NCI-H146 (cell line): Measurements from ENCODE around the gene SOX6.

ENCODE experiments used
- DNase-seq: peaks from one replicate; lab custom pipeline; 2025; lab: John Stamatoyannopoulos, UW

Gene SOX6

GRCh38 chr11:16317712-16318111 is 38.6 kb downstream of the SOX6 start:
- no peak for DNase-seq

- DNase-seq = no peak
Observed at GRCh38 chr11:16313846-16314245, 42.5 kb downstream of the SOX6 start.

- no peak for DNase-seq
Observed at GRCh38 chr11:16312233-16312765, 44.0 kb downstream of the SOX6 start.

- no peak for DNase-seq
Observed at GRCh38 chr11:16311831-16312230, 44.5 kb downstream of the SOX6 start.

GRCh38 chr11:16310943-16311342 is 45.4 kb downstream of the SOX6 start:
- no peak for DNase-seq

GRCh38 chr11:16309226-16309625 is 47.1 kb downstream of the SOX6 start:
- DNase-seq = no peak

GRCh38 chr11:16301462-16301861 is 54.9 kb downstream of the SOX6 start:
- DNase-seq = no peak

- DNase-seq = no peak
Observed at GRCh38 chr11:16299884-16300782, 56.2 kb downstream of the SOX6 start.

- DNase-seq = no peak
Observed at GRCh38 chr11:16299390-16299789, 57.0 kb downstream of the SOX6 start.

- DNase-seq = no peak
Observed at GRCh38 chr11:16297332-16297731, 59.0 kb downstream of the SOX6 start.

GRCh38 chr11:16296273-16296672 is 60.1 kb downstream of the SOX6 start:
- DNase-seq = no peak

- no peak for DNase-seq
Observed at GRCh38 chr11:16295592-16295991, 60.8 kb downstream of the SOX6 start.

GRCh38 chr11:16293204-16293681 is 63.1 kb downstream of the SOX6 start:
- DNase-seq = no peak

GRCh38 chr11:16292167-16292859 is 64.0 kb downstream of the SOX6 start:
- DNase-seq = no peak

GRCh38 chr11:16291729-16292128 is 64.6 kb downstream of the SOX6 start:
- DNase-seq = no peak

GRCh38 chr11:16289541-16289940 is 66.8 kb downstream of the SOX6 start:
- no peak for DNase-seq

- DNase-seq = no peak
Observed at GRCh38 chr11:16287630-16288280, 68.6 kb downstream of the SOX6 start.

- DNase-seq = no peak
Observed at GRCh38 chr11:16286095-16286494, 70.3 kb downstream of the SOX6 start.

- peak; percentile 43 for DNase-seq
Observed at GRCh38 chr11:16280256-16280682, 76.1 kb downstream of the SOX6 start.

- DNase-seq = no peak
Observed at GRCh38 chr11:16279524-16279923, 76.8 kb downstream of the SOX6 start.

GRCh38 chr11:16278979-16279378 is 77.4 kb downstream of the SOX6 start:
- DNase-seq = no peak

- DNase-seq = no peak
Observed at GRCh38 chr11:16278273-16278672, 78.1 kb downstream of the SOX6 start.
